ENCODE measurements around the gene SPACA4. TPM values are rescaled to one million over a fixed set of nuclear protein-coding genes. Genes with fewer than 3 reads are reported as not detected.
A peak's percentile ranks its signal among the peaks of the same experiment; 100 is the strongest.

Gene SPACA4
- total RNA-seq, 1 experiment from 2014 or later, result not detected

GRCh38 chr19:48644355-48644754, 37.8 kb downstream of the SPACA4 start:
- Histone ChIP-seq H3F3A (ENCODE audit: insufficient read depth, low read depth) (peaks cover 24% of the 10 kb centered on the region), H4K20me1 (ENCODE audit: insufficient read depth) (no peaks in the 10 kb centered on the region), H3K9me2 (ENCODE audit: insufficient read depth) (no peaks in the 10 kb centered on the region), H3K4me3 (no peak overlapping the region), H3K9me3 (ENCODE audit: insufficient read depth, low read depth) (no peaks in the 10 kb centered on the region), H3K27me3 (ENCODE audit: insufficient read depth, low read depth) (no peaks in the 10 kb centered on the region), H3K4me2 (peak overlapping the region; percentile 97; the same call in 1 of the 2 replicates), H3K36me3 (ENCODE audit: low read depth) (no peaks in the 10 kb centered on the region), H2AFZ (no peak overlapping the region), H3K27ac (no peak overlapping the region), H3K79me2 (ENCODE audit: low read depth) (no peaks in the 10 kb centered on the region), H3K4me1 (replicated peaks; ENCODE audit: insufficient read depth) (peaks cover 19% of the 10 kb centered on the region)
- DNase-seq, result no peak
- no TSS peak for BruUV-seq (replicated peaks)
- intact Hi-C loops (cut with micrococcal nuclease; ENCODE audit: unreplicated experiment), result loop anchor here (10.0 kb wide), 1 partner anchor 350 kb away; the partner anchor contains the start of genes GYS1 and RUVBL2
- TF ChIP-seq CTCF (conservative IDR thresholded peaks at IDR 0.05) (no peak), EZH2 (IDR thresholded peaks at IDR 0.05; ENCODE audit: low read depth) (no peak)
- POLR2A ChIA-PET (ENCODE audit: unreplicated experiment), result no interaction called here
- CTCF ChIA-PET, result interaction anchor here (0.6 kb wide), 1 partner anchor 10 kb away, joined by 4 read pairs; no protein-coding TSS in a partner anchor

GRCh38 chr19:48644839-48645619, 38.5 kb downstream of the SPACA4 start:
- ChIA-PET CTCF (interaction anchor here (0.6 to 1.0 kb wide), 3 partner anchors 67 to 326 kb away, joined by 4 read pairs; no protein-coding TSS in a partner anchor), POLR2A (ENCODE audit: unreplicated experiment) (interaction anchor here (0.5 to 1.0 kb wide), 4 partner anchors 80 to 483 kb away, joined by 5 to 8 read pairs (median 6); partner anchors contain the start of gene GYS1)
- Histone ChIP-seq H3K4me3 (peak overlapping the region; percentile 69), H3K9me2 (ENCODE audit: insufficient read depth) (no peaks in the 10 kb centered on the region), H3K36me3 (ENCODE audit: low read depth) (no peaks in the 10 kb centered on the region), H3K27ac (no peak overlapping the region), H3K27me3 (ENCODE audit: insufficient read depth, low read depth) (no peaks in the 10 kb centered on the region), H4K20me1 (ENCODE audit: insufficient read depth) (no peaks in the 10 kb centered on the region), H3K4me2 (peak overlapping the region; percentile 97), H3K9me3 (ENCODE audit: insufficient read depth, low read depth) (no peaks in the 10 kb centered on the region), H2AFZ (no peak overlapping the region), H3K79me2 (ENCODE audit: low read depth) (no peaks in the 10 kb centered on the region), H3F3A (ENCODE audit: insufficient read depth, low read depth) (peaks cover 30% of the 10 kb centered on the region), H3K4me1 (replicated peaks; ENCODE audit: insufficient read depth) (peaks cover 23% of the 10 kb centered on the region)
- TF ChIP-seq EZH2 (IDR thresholded peaks at IDR 0.05; ENCODE audit: low read depth) (no peak), CTCF (conservative IDR thresholded peaks at IDR 0.05) (no peak)
- peak; percentile 52 to 69 for DNase-seq
- no TSS peak for BruUV-seq (replicated peaks)
- intact Hi-C loops (cut with micrococcal nuclease; ENCODE audit: unreplicated experiment), result loop anchor here (5.0 to 10.0 kb wide), 3 partner anchors 107 to 350 kb away; partner anchors contain the start of genes FTL, FUT1, GYS1 and RUVBL2

- TSS peak; percentile 57 for BruUV-seq (replicated peaks)
- H3K36me3 ChIP-seq (ENCODE audit: low read depth), result no peaks in the 10 kb centered on the region
- TF ChIP-seq CTCF (conservative IDR thresholded peaks at IDR 0.05) (no peak), EZH2 (IDR thresholded peaks at IDR 0.05; ENCODE audit: low read depth) (no peak)
- peak overlapping the region; percentile 97 for H3K4me2 ChIP-seq
- peak overlapping the region; percentile 69 for H3K4me3 ChIP-seq
- no peak overlapping the region for H3K27ac ChIP-seq
- peak overlapping the region; percentile 90 for H2AFZ ChIP-seq
- H4K20me1 ChIP-seq (ENCODE audit: insufficient read depth), result no peaks in the 10 kb centered on the region
- no peaks in the 10 kb centered on the region for H3K9me2 ChIP-seq (ENCODE audit: insufficient read depth)
- intact Hi-C loops (cut with micrococcal nuclease; ENCODE audit: unreplicated experiment), result loop anchor here (5.0 to 10.0 kb wide), 3 partner anchors 107 to 349 kb away; partner anchors contain the start of genes FTL, FUT1, GYS1 and RUVBL2
- no peaks in the 10 kb centered on the region for H3K9me3 ChIP-seq (ENCODE audit: insufficient read depth, low read depth)
- peaks cover 23% of the 10 kb centered on the region for H3K4me1 ChIP-seq (replicated peaks; ENCODE audit: insufficient read depth)
- H3F3A ChIP-seq (ENCODE audit: insufficient read depth, low read depth), result peaks cover 30% of the 10 kb centered on the region
- no peaks in the 10 kb centered on the region for H3K27me3 ChIP-seq (ENCODE audit: insufficient read depth, low read depth)
- no peak for DNase-seq
- ChIA-PET CTCF (interaction anchor here (0.6 to 1.0 kb wide), 2 partner anchors 66 to 196 kb away, joined by 4 read pairs; no protein-coding TSS in a partner anchor), POLR2A (ENCODE audit: unreplicated experiment) (interaction anchor here (0.5 to 1.0 kb wide), 6 partner anchors 80 to 808 kb away, joined by 3 to 7 read pairs (median 5); partner anchors contain the start of gene GYS1)
- no peaks in the 10 kb centered on the region for H3K79me2 ChIP-seq (ENCODE audit: low read depth)
These were observed 39.1 kb downstream of the SPACA4 start for GRCh38 chr19:48645620-48646000.
